KMS-11 (cell line): ENCODE measurements around the gene EIF2B2.

Experiments
- H2AFZ ChIP-seq: fragments of 200-600 bp; sonication (generic); 2 replicates; pipeline ENCODE4 v1.6.1; 2016; ENCODE audit warnings: antibody characterized with exemption, mixed run types, low read depth
- H3K27ac ChIP-seq: fragments of 200-600 bp; sonication (generic); 2 replicates; pipeline ENCODE4 v1.6.1; 2016; ENCODE audit warnings: mild to moderate bottlenecking, mixed run types
- H3K27me3 ChIP-seq: fragments of 200-600 bp; sonication (generic); 2 replicates; pipeline ENCODE4 v1.6.1; 2017; ENCODE audit warnings: mild to moderate bottlenecking, low read depth, mixed run types, moderate library complexity; ENCODE audit not compliant: insufficient read depth
- H3K36me3 ChIP-seq: fragments of 200-600 bp; sonication (generic); 2 replicates; pipeline ENCODE4 v1.6.1; 2017; ENCODE audit warnings: mild to moderate bottlenecking, mixed run types; ENCODE audit not compliant: insufficient read depth
- H3K4me1 ChIP-seq: fragments of 200-600 bp; sonication (generic); 2 replicates; pipeline ENCODE4 v1.6.1; 2016; ENCODE audit warnings: mild to moderate bottlenecking, low read depth, mixed run types; ENCODE audit not compliant: poor library complexity, severe bottlenecking
- H3K4me2 ChIP-seq: fragments of 200-600 bp; sonication (generic); 2 replicates; pipeline ENCODE4 v1.7.0; 2016; ENCODE audit warnings: mild to moderate bottlenecking, mixed run types
- H3K4me3 ChIP-seq: fragments of 200-600 bp; sonication (generic); IDR thresholded peaks from 2 replicates; pipeline ENCODE4 v1.6.1; 2017; ENCODE audit warnings: low read depth, low read length, mixed read lengths; ENCODE audit not compliant: insufficient read depth
- H3K79me2 ChIP-seq: fragments of 200-600 bp; sonication (generic); 2 replicates; pipeline ENCODE4 v1.6.1; 2016; ENCODE audit warnings: low read depth, mixed run types; ENCODE audit not compliant: insufficient read depth
- H3K9ac ChIP-seq: fragments of 200-600 bp; sonication (generic); 2 replicates; pipeline ENCODE4 v1.6.1; 2016; ENCODE audit warnings: mild to moderate bottlenecking, mixed run types
- H4K20me1 ChIP-seq: fragments of 200-600 bp; sonication (generic); 2 replicates; pipeline ENCODE4 v1.6.1; 2016; ENCODE audit warnings: mild to moderate bottlenecking, mixed run types; ENCODE audit not compliant: insufficient read depth
- TF ChIP-seq, protein P1 (sequence below): fragments of 200-600 bp; sonication (generic); conservative IDR thresholded peaks from 2 replicates; pipeline ENCODE4 v1.6.1; 2017; ENCODE audit warnings: low read depth, mild to moderate bottlenecking, antibody characterized with exemption, low read length, moderate library complexity, mixed read lengths

Gene EIF2B2

DNA sequence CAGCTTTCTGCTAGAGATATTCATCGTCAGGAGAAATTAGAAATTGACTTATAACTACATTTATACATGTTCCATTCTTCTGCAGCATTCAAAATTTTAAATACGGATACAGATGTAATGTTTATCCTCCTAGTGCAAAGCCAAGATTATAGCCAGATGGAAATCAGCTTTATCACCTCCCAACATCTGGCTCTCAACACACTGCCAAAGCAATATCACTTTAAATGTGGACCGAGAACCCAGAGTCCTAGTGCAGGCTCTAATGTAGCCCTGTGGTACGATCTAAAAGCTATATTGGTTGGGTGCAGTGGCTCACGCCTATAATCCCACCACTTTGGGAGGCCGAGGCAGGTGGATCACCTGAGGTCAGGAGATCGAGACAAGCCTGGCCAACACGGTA is 42.0 kb downstream of the EIF2B2 start:
- H3K27ac ChIP-seq, result no peak overlapping the region
- H3K27me3 ChIP-seq, result no peaks in the 10 kb centered on the region
- no peaks in the 10 kb centered on the region for H4K20me1 ChIP-seq
- peaks cover 38% of the 10 kb centered on the region for H3K4me1 ChIP-seq
- H3K79me2 ChIP-seq, result no peaks in the 10 kb centered on the region; the same call in 1 of the 2 replicates
- H3K4me2 ChIP-seq, result no peak overlapping the region; the same call in 1 of the 2 replicates
- H3K9ac ChIP-seq, result no peak overlapping the region
- H2AFZ ChIP-seq, result no peak overlapping the region
- no peak overlapping the region for H3K4me3 ChIP-seq
- TF ChIP-seq, protein P1, sequence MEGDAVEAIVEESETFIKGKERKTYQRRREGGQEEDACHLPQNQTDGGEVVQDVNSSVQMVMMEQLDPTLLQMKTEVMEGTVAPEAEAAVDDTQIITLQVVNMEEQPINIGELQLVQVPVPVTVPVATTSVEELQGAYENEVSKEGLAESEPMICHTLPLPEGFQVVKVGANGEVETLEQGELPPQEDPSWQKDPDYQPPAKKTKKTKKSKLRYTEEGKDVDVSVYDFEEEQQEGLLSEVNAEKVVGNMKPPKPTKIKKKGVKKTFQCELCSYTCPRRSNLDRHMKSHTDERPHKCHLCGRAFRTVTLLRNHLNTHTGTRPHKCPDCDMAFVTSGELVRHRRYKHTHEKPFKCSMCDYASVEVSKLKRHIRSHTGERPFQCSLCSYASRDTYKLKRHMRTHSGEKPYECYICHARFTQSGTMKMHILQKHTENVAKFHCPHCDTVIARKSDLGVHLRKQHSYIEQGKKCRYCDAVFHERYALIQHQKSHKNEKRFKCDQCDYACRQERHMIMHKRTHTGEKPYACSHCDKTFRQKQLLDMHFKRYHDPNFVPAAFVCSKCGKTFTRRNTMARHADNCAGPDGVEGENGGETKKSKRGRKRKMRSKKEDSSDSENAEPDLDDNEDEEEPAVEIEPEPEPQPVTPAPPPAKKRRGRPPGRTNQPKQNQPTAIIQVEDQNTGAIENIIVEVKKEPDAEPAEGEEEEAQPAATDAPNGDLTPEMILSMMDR, result no peak
- no peaks in the 10 kb centered on the region for H3K36me3 ChIP-seq

DNA sequence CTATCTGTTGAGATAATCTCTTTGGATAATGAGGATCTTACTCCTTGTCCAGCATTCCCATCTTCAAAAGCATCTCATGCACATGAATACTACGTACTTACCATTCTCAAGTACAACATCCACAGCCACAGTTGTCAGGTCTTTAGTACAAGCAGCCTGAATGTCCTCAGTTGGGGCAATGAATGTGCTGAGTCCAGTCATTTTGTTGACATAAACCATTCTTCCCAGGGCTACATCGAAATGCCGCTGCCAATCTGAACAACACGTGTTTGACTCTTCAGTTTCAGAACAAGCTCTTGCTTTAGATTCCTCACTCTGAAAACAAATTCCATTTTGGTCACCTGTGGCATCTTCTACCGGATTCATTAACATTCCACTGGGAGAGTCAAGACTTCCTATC is 43.6 kb downstream of the EIF2B2 start:
- Histone ChIP-seq H3K27ac (no peak overlapping the region), H2AFZ (no peak overlapping the region), H3K4me3 (no peak overlapping the region), H4K20me1 (no peaks in the 10 kb centered on the region), H3K79me2 (no peaks in the 10 kb centered on the region; the same call in 1 of the 2 replicates), H3K36me3 (no peaks in the 10 kb centered on the region), H3K27me3 (no peaks in the 10 kb centered on the region), H3K4me1 (peaks cover 37% of the 10 kb centered on the region), H3K9ac (no peak overlapping the region), H3K4me2 (no peak overlapping the region)
- TF ChIP-seq, protein P1, result no peak

DNA sequence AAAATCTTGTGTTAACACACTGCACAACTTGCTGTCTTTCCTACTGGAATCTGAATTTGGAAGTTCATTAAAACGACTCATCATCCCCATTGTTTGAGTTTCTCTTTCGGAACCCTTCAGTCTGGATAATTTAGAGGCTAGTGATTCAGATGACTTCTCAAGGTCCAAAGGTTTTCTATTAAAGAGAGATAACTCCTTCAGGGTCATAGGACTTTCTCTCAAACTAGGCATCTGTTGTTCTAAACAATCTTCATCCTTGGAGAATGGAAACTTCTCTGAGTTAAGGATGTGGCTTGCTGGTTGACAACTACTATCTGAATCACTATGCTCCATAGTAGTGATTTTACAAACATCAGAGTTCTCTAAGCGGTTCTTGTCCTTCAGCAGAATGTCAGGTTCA is 44.2 kb downstream of the EIF2B2 start:
- no peak overlapping the region for H3K4me2 ChIP-seq
- H3K4me1 ChIP-seq, result peaks cover 35% of the 10 kb centered on the region
- no peaks in the 10 kb centered on the region for H3K27me3 ChIP-seq
- H3K4me3 ChIP-seq, result no peak overlapping the region
- no peak overlapping the region for H3K27ac ChIP-seq
- TF ChIP-seq, protein P1, result no peak
- no peaks in the 10 kb centered on the region for H4K20me1 ChIP-seq
- H3K79me2 ChIP-seq, result no peaks in the 10 kb centered on the region; the same call in 1 of the 2 replicates
- no peak overlapping the region for H2AFZ ChIP-seq
- H3K9ac ChIP-seq, result no peak overlapping the region
- no peaks in the 10 kb centered on the region for H3K36me3 ChIP-seq

DNA sequence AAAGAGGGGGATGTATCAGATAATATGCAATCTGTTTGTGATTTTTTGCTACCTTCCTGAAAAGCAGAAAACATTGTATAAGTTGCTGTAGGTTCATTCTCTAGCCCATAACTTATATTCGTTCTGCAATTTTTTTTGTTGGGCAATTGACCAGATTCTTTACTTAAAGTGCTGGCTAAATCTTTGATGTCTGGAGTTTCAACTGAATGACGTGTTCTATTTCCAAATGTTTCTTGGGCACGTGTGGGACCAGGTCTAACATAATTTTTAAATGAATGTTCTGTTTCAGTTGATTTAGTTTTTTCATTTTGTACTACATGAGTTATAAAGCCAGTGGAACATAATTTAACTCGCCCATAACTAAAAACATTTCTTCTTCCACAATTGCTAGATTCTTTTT is 44.8 kb downstream of the EIF2B2 start:
- Histone ChIP-seq H3K27ac (no peak overlapping the region), H3K27me3 (no peaks in the 10 kb centered on the region), H3K4me1 (peaks cover 28% of the 10 kb centered on the region), H3K9ac (no peak overlapping the region), H3K4me2 (no peak overlapping the region), H3K4me3 (no peak overlapping the region), H3K79me2 (no peaks in the 10 kb centered on the region; the same call in 1 of the 2 replicates), H3K36me3 (no peaks in the 10 kb centered on the region), H4K20me1 (no peaks in the 10 kb centered on the region), H2AFZ (no peak overlapping the region)
- TF ChIP-seq, protein P1, result no peak
